Muscle layer of duodenum (tissue), 2 donors: Measurements from ENCODE around the gene HAO1.
"Not testable (repeated sequence)": the region's sequence is repeated elsewhere in the genome, so short reads cannot be mapped to it uniquely, and the experiment has no call there.

Source experiments
- H3K27ac ChIP-seq: one replicate; pipeline ENCODE4 v1.7.0; 2013; ENCODE audit warnings: mild to moderate bottlenecking, low read length
- H3K27me3 ChIP-seq: one replicate; pipeline ENCODE4 v1.7.0; 2013; ENCODE audit warnings: low read depth, mild to moderate bottlenecking, control low read depth, low read length
- H3K36me3 ChIP-seq, 2 donors: one replicate each; pipeline ENCODE4 v1.7.0; 2013; ENCODE audit warnings: low read length in 2 of 2, control low read depth in 1 of 2, mild to moderate bottlenecking in 1 of 2; ENCODE audit not compliant: insufficient read depth in 2 of 2, control insufficient read depth in 1 of 2
- H3K4me1 ChIP-seq, 2 donors: one replicate each; pipeline ENCODE4 v1.7.0; 2013; ENCODE audit warnings: low read length in 2 of 2, mild to moderate bottlenecking in 2 of 2, control low read depth in 1 of 2, moderate library complexity in 1 of 2; ENCODE audit not compliant: insufficient read depth in 2 of 2, control insufficient read depth in 1 of 2
- H3K4me3 ChIP-seq, 2 donors: one replicate each; pipeline ENCODE4 v1.7.0; 2013; ENCODE audit warnings: low read length in 2 of 2, low read depth in 1 of 2, mild to moderate bottlenecking in 1 of 2
- H3K9me3 ChIP-seq, 2 donors: one replicate each; pipeline ENCODE4 v1.7.0; 2013; ENCODE audit warnings: low read length in 2 of 2, control low read depth in 1 of 2, mild to moderate bottlenecking in 1 of 2; ENCODE audit not compliant: control insufficient read depth in 1 of 2
- donor health status: healthy.

The HAO1 gene

DNA sequence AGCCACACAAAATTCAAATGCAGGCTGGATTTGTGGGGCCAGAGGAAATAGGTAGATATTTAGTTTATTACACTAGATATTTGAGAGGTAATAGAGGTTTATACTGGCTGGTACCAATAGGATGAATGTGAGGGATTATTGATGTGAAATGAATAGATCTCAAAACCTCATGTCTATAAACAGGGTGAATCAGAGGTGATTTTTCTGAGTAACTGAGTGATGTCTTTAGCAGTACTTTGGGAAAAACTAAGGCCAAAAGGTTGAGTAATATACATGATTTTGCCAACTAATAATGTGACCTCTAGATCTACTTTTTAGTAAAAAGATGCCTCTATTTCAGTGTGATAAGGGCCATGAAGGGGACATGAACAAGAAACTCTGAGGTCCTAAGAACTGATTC, 86.8 kb downstream of the HAO1 start:
- no peaks in the 10 kb centered on the region for H3K4me1 ChIP-seq
- no peak overlapping the region for H3K27ac ChIP-seq
- H3K36me3 ChIP-seq: no peaks in the 10 kb centered on the region
- H3K4me3 ChIP-seq: no peak overlapping the region
- H3K27me3 ChIP-seq: no peaks in the 10 kb centered on the region
- no peaks in the 10 kb centered on the region for H3K9me3 ChIP-seq

GRCh38 chr20:7850775-7851490, 89.3 kb downstream of the HAO1 start:
- H3K27ac ChIP-seq: no peak overlapping the region
- H3K36me3 ChIP-seq: no peaks in the 10 kb centered on the region
- H3K4me1 ChIP-seq: no peaks in the 10 kb centered on the region
- H3K27me3 ChIP-seq: no peaks in the 10 kb centered on the region
- no peaks in the 10 kb centered on the region for H3K9me3 ChIP-seq
- no peak overlapping the region for H3K4me3 ChIP-seq

GRCh38 chr20:7849675-7850074, 90.6 kb downstream of the HAO1 start:
- H3K9me3 ChIP-seq: no peaks in the 10 kb centered on the region
- H3K27me3 ChIP-seq: no peaks in the 10 kb centered on the region
- no peaks in the 10 kb centered on the region for H3K36me3 ChIP-seq
- H3K27ac ChIP-seq: no peak overlapping the region
- H3K4me3 ChIP-seq: no peak overlapping the region
- H3K4me1 ChIP-seq: no peaks in the 10 kb centered on the region

DNA sequence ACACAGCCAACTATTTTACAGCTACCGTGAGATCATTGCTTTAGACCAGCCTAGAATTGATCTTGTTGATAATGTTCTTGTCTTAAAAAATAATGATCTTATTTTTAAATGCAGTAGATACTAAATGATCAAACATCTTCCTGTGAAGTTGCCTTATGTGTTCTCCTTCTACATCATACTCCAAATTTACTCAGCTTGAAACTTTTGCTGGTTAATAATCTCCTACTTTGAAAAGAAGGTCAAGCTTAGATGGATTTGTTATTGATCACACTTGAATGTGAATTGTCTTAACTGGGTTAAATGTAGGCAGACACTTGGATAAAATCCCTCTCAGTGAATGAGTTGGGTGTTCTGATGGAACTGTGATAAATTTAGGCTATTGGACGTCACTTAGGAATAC, 91.9 kb downstream of the HAO1 start:
- H3K9me3 ChIP-seq: no peaks in the 10 kb centered on the region
- H3K36me3 ChIP-seq: no peaks in the 10 kb centered on the region
- no peaks in the 10 kb centered on the region for H3K4me1 ChIP-seq
- H3K27me3 ChIP-seq: no peaks in the 10 kb centered on the region
- H3K4me3 ChIP-seq: no peak overlapping the region
- H3K27ac ChIP-seq: no peak overlapping the region

- Histone ChIP-seq H3K9me3 (no peaks in the 10 kb centered on the region), H3K27me3 (no peaks in the 10 kb centered on the region), H3K4me1 (no peaks in the 10 kb centered on the region), H3K27ac (no peak overlapping the region), H3K36me3 (no peaks in the 10 kb centered on the region), H3K4me3 (no peak overlapping the region)
Measured at GRCh38 chr20:7843613-7844012, 96.6 kb downstream of the HAO1 start.

GRCh38 chr20:7841971-7842310, 98.3 kb downstream of the HAO1 start:
- H3K27me3 ChIP-seq: no peaks in the 10 kb centered on the region
- no peaks in the 10 kb centered on the region for H3K9me3 ChIP-seq
- no peak overlapping the region for H3K27ac ChIP-seq
- H3K4me3 ChIP-seq: no peak overlapping the region
- H3K36me3 ChIP-seq: no peaks in the 10 kb centered on the region
- no peaks in the 10 kb centered on the region for H3K4me1 ChIP-seq

- Histone ChIP-seq H3K27ac (no peak overlapping the region), H3K4me3 (no peak overlapping the region), H3K36me3 (no peaks in the 10 kb centered on the region), H3K4me1 (no peaks in the 10 kb centered on the region), H3K9me3 (no peaks in the 10 kb centered on the region), H3K27me3 (no peaks in the 10 kb centered on the region)
Measured at GRCh38 chr20:7841291-7841970, 98.8 kb downstream of the HAO1 start.

DNA sequence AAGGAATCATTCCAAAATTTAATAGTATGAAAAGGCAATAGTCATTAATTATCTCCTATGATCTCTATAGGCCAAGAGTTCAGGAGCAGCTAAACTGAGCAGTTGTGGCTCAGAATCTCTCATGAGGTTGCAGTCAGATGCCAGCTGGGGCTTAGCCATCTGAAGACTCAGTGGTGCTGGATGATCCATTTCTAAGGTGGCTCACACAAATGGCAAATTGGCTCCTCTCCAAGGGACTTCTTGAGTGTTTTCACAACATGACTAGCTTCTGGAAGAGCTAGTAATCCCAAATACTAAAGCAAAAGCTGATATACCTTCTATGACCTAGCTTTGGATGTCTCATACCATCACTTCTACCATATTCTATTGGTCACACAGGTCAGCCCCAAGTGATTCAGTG, 104.2 kb downstream of the HAO1 start:
- no peak overlapping the region for H3K4me3 ChIP-seq
- H3K9me3 ChIP-seq: peaks cover 0 to 8% of the 10 kb centered on the region in 2 donors
- H3K27me3 ChIP-seq: no peaks in the 10 kb centered on the region
- H3K4me1 ChIP-seq: no peaks in the 10 kb centered on the region
- no peaks in the 10 kb centered on the region for H3K36me3 ChIP-seq
- H3K27ac ChIP-seq: no peak overlapping the region

- not testable (repeated sequence) for H3K4me1 ChIP-seq, H3K36me3 ChIP-seq, H3K9me3 ChIP-seq, H3K4me3 ChIP-seq, H3K27ac ChIP-seq, H3K27me3 ChIP-seq
Measured at GRCh38 chr20:7834441-7834840, 105.8 kb downstream of the HAO1 start.
